ENCODE data around the gene ABCF1. TPM values are rescaled to one million over a fixed set of nuclear protein-coding genes. Genes with fewer than 3 reads are reported as not detected.

The ABCF1 gene
- total and polyA plus RNA-seq, 9 of the 15 experiments (the other 6 are each of a cell fraction or from before 2014, with no cell fraction given), result 41.6 to 193 (median 102) TPM

GRCh38 chr6:30589754-30590358 is 18.6 kb downstream of the ABCF1 start:
- peak overlapping the region in 1 of 2 experiments; percentile 0; a peak in 1 of 4 replicates for H3K9ac ChIP-seq (ENCODE audit: insufficient read depth in 1 of 2, low read depth in 2 of 2, low read length in 2 of 2)
- peaks cover 29% of the 10 kb centered on the region for H3K79me2 ChIP-seq (ENCODE audit: control insufficient read depth, insufficient read depth, low read length)
- no peak overlapping the region for H3K4me3 ChIP-seq
- ATAC-seq, result no peak
- H4K20me1 ChIP-seq (replicated peaks; ENCODE audit: control insufficient read depth, insufficient read depth, low read length), result peaks cover 5% of the 10 kb centered on the region; the same call in 1 of the 2 replicates
- no peaks in the 10 kb centered on the region for H3K27me3 ChIP-seq (ENCODE audit: control insufficient read depth in 2 of 2, insufficient read depth in 2 of 2, low read length in 2 of 2)
- no peak for FAIRE-seq
- peaks cover 98% of the 10 kb centered on the region for H3K36me3 ChIP-seq (ENCODE audit: control insufficient read depth, insufficient read depth, low read length)
- no peak for DNase-seq (ENCODE audit: extremely low read depth in 1 of 4, low spot score in 3 of 4)
- no peak for TF ChIP-seq THRAP3 (IDR thresholded peaks at IDR 0.05; ENCODE audit: borderline replicate concordance)
- TF ChIP-seq ZNF408 (CRISPR knock-in tag; IDR thresholded peaks at IDR 0.05; ENCODE audit: low read depth), result no peak
- TF ChIP-seq ZNF184 (CRISPR knock-in tag; IDR thresholded peaks at IDR 0.05), result no peak
- TF ChIP-seq ZNF133 (CRISPR knock-in tag; IDR thresholded peaks at IDR 0.05), result no peak
- no peak for TF ChIP-seq MTA3 (IDR thresholded peaks at IDR 0.05; ENCODE audit: borderline replicate concordance)
- 0 out of 2 replicates have a peak, but pooled peaks have one; percentile 30 for TF ChIP-seq RBFOX2 (IDR thresholded peaks at IDR 0.05; ENCODE audit: low read depth, low read length)
- intact Hi-C loops (cut with micrococcal nuclease) (no loop called here), in situ Hi-C loops (cut with MboI) (no loop called here)
- H3K9me3 ChIP-seq (replicated peaks; ENCODE audit: control insufficient read depth, insufficient read depth, low read depth, low read length), result no peaks in the 10 kb centered on the region
- H2AFZ ChIP-seq (ENCODE audit: low read depth, low read length), result no peak overlapping the region
- no peak overlapping the region; the same call in 2 of the 3 replicates for H3K27ac ChIP-seq (ENCODE audit: extremely low read depth, low read depth, low read length)
- ChIA-PET POLR2A (interaction anchor here (0.7 to 3.1 kb wide), 12 partner anchors 9 to 287 kb away, joined by 3 to 52 read pairs (median 8); partner anchors contain the start of genes ABCF1, MRPS18B, PPP1R10 and PRR3), CTCF (ENCODE audit: low intra/inter-chr PET ratio) (no interaction called here)
- no TSS peak for BruUV-seq (replicated peaks)
- H3K4me1 ChIP-seq (replicated peaks in 1 of 2; ENCODE audit: control insufficient read depth in 2 of 2, insufficient read depth in 2 of 2, low read length in 2 of 2), result peaks cover 3 to 4% of the 10 kb centered on the region in 2 experiments; a peak in 3 of 5 replicates
- 95% methylated on average over 15 of the region's 15 CpGs for WGBS (ENCODE audit: insufficient coverage, low coverage, missing lambda C conversion rate)
- no peak overlapping the region for H3K4me2 ChIP-seq (ENCODE audit: insufficient read depth, low read length)
- peaks cover 5% of the 10 kb centered on the region for H3K9me1 ChIP-seq (ENCODE audit: control insufficient read depth, insufficient read depth, low read length)

Measured in K562 (cell line).